H54 (cell line): ENCODE data around the gene CFAP45.

Experiments used
- DNase-seq: peaks from one replicate; pipeline ENCODE4 v3.0.0; 2011; ENCODE audit warnings: low spot score, mixed read lengths; ENCODE audit not compliant: insufficient read length
- FAIRE-seq: peaks from 3 replicates; lab custom pipeline; 2011; peaks lifted over from hg19 to GRCh38; lab: Jason Lieb, UNC
- POLR2A ChIP-seq: IDR thresholded peaks from 2 replicates; pipeline ENCODE4 v1.6.1; 2011; ENCODE audit warnings: low read depth, mild to moderate bottlenecking, low read length

Gene CFAP45

DNA sequence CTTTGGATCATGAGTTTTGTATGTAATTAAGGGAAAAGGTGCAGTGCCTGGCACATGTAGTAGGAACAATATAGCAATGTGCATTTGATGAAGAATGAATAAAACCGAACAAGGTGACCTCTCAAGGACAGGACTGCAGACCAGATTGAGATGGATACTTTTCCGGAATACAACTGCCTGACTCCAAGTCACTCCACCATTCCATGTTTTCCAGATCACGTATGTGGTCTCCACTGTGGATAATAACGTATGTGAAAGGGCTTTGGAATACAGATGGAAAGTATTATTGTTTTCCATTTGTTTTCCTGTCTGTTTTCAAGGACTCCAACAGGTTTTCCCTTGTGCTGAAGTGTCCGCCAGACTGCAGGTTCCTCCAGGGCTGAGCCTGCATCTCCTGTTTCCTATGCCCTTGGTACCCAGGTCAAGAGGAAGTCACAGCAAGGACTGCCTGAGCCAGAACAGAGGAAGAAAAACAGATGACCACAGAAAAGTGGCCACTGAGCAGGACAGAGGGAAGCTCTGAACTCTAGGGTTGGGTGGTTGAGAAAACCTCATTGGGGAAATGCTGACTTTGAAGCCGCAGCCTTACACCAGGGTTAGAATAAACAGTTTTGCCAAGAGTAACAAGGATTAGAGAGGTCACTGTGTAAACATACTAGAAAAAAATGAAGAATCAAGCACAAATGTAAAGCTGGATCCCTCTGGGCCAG, 4.0 kb downstream of the CFAP45 start:
- no peak for TF ChIP-seq POLR2A
- DNase-seq (no peak), FAIRE-seq (no peak)

GRCh38 chr1:159895286-159895685, 4.7 kb downstream of the CFAP45 start:
- TF ChIP-seq POLR2A = no peak
- DNase-seq = no peak
- no peak for FAIRE-seq

DNA sequence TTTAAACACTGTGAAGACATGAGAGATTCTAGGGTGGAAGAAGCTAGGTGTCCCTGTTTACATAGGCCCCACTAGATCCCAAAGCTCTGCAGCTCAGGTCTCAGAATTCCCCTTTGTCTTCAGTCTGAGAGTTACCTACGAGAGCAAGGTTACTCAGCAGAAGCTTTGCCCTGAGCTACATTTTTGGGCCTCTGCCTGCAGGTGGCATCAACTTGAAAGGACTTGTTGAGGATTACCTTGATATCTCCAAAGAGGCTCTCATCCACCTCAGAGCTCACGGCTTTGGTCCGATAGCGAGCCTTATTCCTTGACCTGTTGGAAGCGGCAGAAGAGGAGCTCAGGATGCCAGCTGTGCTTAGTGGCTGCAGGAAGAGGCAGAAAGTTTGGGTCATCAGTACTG, 7.0 kb downstream of the CFAP45 start:
- TF ChIP-seq POLR2A = no peak
- DNase-seq (no peak), FAIRE-seq (no peak)

DNA sequence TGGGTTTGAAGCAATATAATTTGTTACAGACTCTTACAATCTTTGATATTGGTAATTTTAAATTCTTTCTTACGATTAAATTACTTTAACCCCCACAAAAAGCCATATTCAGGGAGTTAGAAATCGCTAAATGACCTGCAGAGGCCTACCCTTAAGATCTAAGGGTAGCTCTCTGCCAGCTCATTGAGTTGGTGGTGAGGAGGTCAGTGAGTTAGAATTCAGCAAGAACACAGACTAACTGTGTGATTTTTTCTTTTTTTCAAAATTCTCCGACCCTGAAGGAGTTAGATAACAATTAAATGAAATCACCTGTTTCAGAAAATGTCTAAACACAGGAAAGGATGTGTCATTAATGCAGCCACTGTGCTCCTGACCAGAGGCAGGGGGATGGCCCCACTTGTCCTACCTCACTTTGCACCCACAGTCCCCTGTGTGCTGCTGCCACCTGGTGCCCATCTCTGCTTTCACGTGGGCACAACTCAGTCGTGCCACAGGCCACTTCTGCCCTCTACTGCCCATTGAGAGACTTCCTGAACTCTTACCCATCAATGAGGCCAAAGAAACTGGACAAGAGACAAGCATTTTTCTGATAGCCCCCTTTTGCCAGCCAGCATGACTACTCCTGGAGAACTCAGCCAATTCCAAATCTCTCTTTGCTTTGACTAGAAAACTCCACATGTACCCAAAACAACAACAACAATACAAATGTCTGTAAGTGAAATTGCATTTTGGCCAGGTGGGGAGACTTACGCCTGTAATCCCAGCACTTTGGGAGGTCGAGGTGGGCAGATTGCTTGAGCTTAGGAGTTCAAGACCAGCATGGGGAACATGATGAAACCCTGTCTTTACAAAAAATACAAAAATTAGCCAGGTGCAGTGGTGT, 8.4 kb downstream of the CFAP45 start:
- DNase-seq (peak; percentile 87), FAIRE-seq (no peak)
- TF ChIP-seq POLR2A = no peak

GRCh38 chr1:159890390-159890789, 9.6 kb downstream of the CFAP45 start:
- TF ChIP-seq POLR2A = 0 out of 2 replicates have a peak, but pooled peaks have one; percentile 18
- FAIRE-seq = no peak

GRCh38 chr1:159889821-159890252, 10.1 kb downstream of the CFAP45 start:
- no peak for TF ChIP-seq POLR2A
- DNase-seq = peak; percentile 89
- FAIRE-seq = peak; percentile 15

More at GRCh38 chr1:159890390-159890789, 9.6 kb downstream of the CFAP45 start:
- no peak for DNase-seq

GRCh38 chr1:159889202-159889601, 10.8 kb downstream of the CFAP45 start:
- DNase-seq (no peak), FAIRE-seq (no peak)
- no peak for TF ChIP-seq POLR2A

GRCh38 chr1:159884296-159884695, 15.7 kb downstream of the CFAP45 start:
- no peak for DNase-seq
- TF ChIP-seq POLR2A = no peak
- FAIRE-seq = no peak

DNA sequence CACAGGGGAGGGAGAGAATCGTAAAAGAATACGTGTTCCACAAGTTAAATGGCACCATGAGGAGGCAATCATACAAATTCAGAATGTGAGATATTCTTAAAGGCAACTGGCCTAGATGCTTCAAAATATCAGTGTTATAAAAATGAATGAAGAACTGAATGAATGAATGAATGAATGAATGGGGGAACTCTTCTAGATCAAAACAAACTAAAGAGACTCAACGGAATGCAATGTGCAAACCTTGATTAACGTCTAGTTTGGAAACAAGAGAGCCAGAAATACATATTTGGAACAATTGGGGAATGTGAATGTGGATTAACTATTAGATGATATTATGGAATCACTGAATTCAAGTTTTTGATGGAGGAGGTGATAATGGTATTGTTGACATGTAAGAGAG, 16.8 kb downstream of the CFAP45 start:
- DNase-seq (no peak), FAIRE-seq (no peak)
- TF ChIP-seq POLR2A = no peak

DNA sequence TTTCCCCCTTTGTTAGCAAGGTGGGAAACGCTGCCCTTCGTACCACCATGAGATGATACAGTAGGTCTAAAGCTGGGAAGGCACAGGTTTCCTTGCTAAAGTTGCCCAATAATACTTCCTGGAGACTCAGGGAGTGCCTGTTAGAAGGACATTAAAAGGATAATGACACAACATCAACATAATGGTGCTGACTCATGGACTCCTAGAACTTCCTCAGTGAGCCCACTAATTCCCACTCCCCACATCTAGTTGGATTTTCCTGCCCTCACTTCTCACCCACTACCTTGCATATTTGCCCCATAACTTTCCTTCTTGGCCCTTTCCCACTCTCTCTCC, 17.5 kb downstream of the CFAP45 start:
- TF ChIP-seq POLR2A = no peak
- no peak for DNase-seq
- no peak for FAIRE-seq

DNA sequence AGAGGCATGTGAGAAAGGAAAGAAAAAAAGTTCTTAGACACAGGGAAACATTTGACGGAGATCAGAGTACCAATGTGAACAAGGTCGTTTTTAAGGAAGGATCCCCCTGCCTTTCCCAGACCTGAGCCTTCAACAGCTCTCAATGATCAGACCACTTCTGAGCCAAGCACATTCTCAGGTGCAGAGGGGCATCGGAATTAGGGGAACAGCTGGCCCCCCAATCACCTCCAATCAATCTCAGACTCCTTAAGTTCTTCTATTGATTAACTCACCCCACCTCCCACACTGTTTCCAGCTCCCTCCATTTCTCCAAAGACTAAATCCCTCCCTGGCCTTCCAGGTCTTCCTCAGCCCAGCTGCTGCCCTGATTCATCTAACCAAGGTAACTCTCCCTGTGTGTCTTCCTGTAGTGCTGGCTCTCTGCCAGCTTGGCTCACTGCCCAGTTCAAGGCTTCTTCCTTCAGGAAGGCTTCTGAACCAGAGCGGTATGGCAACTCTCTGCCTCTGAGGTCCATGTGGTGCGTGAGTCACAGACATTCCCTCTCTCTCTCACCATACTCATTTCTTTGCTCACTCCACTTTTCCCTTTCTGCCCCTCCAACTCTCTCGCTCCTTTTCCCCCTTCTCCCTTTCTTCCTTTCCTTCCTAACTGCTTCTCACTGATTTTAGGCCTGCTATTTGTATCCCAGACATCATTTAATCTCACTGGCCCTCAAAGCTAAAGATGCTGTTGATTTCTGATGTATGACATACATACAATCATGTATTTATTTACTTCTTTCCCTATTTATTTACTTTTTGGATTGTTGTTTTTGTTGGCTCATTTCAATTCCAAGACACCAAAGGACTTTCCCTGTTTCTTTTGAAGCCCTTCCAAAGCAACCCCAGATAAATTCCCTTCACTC, 18.1 kb downstream of the CFAP45 start:
- no peak for TF ChIP-seq POLR2A
- DNase-seq (peak; percentile 90), FAIRE-seq (peak; percentile 92)

- no peak for TF ChIP-seq POLR2A
- DNase-seq (no peak), FAIRE-seq (no peak)
Measured at GRCh38 chr1:159880430-159880829, 19.5 kb downstream of the CFAP45 start.

DNA sequence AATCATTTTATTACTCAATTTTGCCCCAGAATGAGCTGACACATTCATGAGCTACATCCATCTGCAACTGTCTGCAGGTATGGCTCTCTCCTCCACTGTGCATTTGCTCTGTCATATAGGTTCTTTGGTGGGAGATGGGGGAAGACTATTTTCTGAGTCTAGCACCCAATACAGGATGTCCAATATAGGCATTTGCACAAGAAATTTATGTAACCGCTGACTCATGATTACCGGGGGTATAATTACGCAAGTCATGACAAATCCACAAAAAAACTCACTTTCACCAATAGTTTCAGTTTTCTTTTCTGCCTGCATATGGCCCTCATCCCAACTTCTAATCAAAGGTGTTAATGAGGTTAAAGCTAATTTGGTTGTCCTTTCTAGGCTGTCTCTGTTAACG, 20.0 kb downstream of the CFAP45 start:
- FAIRE-seq (no peak), DNase-seq (peak; percentile 54)
- TF ChIP-seq POLR2A = no peak
